Measurements from ENCODE around the gene RPL7A.
"Not testable (repeated sequence)": the region's sequence is repeated elsewhere in the genome, so short reads cannot be mapped to it uniquely, and the experiment has no call there.

RPL7A gene

DNA sequence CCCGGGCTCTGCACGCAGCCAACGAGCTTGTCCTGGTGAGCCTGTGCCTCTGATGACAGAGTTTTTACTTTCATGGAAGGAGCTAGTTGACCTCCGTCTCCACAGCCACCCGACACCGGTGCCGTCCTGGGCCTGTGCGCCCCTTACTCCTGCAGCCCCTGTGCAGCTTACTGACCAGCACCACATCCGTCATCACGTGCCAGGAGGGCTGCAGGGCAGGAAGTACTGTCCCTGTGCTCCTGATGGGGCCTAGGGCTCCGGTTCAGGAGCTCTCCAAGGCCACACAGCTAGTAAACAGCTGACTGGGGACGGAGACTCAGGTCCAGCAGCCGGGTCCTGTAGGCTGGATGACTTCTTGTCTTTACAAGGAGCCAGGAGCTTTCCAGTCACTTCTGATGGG is 38.3 kb downstream of the RPL7A start:
- Histone ChIP-seq H3K9me3 (ENCODE audit: control insufficient read depth, low read depth, low read length) (no peaks in the 10 kb centered on the region), H3K36me3 (ENCODE audit: control insufficient read depth, low read depth, low read length) (no peaks in the 10 kb centered on the region), H3K27me3 (ENCODE audit: control insufficient read depth, insufficient read depth, low read length) (no peaks in the 10 kb centered on the region), H3K4me1 (ENCODE audit: control insufficient read depth, low read depth, low read length) (no peaks in the 10 kb centered on the region), H3K9ac (ENCODE audit: low read length) (no peak overlapping the region), H3K4me3 (ENCODE audit: low read length) (no peak overlapping the region), H3K27ac (ENCODE audit: low read length) (no peak overlapping the region)

DNA sequence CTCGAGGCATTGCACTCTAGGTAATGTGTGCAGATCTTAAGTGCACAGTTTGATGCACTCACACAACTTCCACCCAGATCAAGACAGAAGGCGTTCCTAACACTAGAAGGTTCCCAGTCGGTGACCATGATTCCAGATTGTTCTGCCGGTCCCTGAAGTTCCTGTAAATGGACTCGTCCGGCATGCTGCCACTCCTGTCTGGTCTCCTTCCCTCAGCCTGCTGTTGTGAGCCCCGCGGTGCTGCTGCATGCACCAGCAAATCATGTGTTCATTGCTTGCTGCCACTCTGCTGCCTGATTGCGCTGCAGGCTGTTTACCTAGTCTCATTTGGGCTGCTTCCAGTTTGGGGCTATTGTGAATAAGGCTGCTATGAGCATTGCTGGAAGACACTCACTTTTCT is 39.7 kb downstream of the RPL7A start:
- no peaks in the 10 kb centered on the region for H3K36me3 ChIP-seq (ENCODE audit: control insufficient read depth, low read depth, low read length)
- no peak overlapping the region for H3K27ac ChIP-seq (ENCODE audit: low read length)
- no peak overlapping the region for H3K4me3 ChIP-seq (ENCODE audit: low read length)
- H3K4me1 ChIP-seq (ENCODE audit: control insufficient read depth, low read depth, low read length): no peaks in the 10 kb centered on the region
- no peaks in the 10 kb centered on the region for H3K27me3 ChIP-seq (ENCODE audit: control insufficient read depth, insufficient read depth, low read length)
- no peaks in the 10 kb centered on the region for H3K9me3 ChIP-seq (ENCODE audit: control insufficient read depth, low read depth, low read length)
- H3K9ac ChIP-seq (ENCODE audit: low read length): no peak overlapping the region

DNA sequence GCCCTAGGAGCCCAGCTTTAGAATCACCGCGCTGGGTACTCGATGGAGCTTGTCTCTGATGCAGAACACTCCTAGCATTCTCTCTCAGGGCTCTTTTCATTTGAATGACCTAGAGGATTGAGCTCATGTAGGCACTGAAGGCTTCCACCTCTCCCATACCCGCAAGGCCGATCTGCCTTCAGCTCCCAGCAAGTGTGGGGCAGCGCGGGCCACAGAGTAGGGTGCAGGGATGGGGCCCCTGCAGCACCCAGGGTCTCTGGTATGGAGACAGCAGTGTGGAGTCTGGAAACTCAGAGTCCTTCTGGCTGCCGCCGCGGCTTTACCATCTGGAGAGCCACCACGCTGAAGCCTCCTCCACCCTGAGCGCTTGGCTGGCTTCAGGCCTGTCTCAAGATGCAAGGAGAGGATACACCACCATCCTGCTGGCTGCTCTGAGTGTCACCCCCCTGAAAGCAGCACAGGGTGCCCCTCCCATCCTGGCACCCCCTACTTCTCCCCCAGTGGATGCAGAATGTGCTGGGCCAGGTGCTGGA is 41.1 kb downstream of the RPL7A start:
- Histone ChIP-seq H3K9me3 (ENCODE audit: control insufficient read depth, low read depth, low read length) (no peaks in the 10 kb centered on the region), H3K4me1 (ENCODE audit: control insufficient read depth, low read depth, low read length) (no peaks in the 10 kb centered on the region), H3K36me3 (ENCODE audit: control insufficient read depth, low read depth, low read length) (no peaks in the 10 kb centered on the region), H3K9ac (ENCODE audit: low read length) (no peak overlapping the region), H3K4me3 (ENCODE audit: low read length) (no peak overlapping the region), H3K27me3 (ENCODE audit: control insufficient read depth, insufficient read depth, low read length) (no peaks in the 10 kb centered on the region), H3K27ac (ENCODE audit: low read length) (no peak overlapping the region)

DNA sequence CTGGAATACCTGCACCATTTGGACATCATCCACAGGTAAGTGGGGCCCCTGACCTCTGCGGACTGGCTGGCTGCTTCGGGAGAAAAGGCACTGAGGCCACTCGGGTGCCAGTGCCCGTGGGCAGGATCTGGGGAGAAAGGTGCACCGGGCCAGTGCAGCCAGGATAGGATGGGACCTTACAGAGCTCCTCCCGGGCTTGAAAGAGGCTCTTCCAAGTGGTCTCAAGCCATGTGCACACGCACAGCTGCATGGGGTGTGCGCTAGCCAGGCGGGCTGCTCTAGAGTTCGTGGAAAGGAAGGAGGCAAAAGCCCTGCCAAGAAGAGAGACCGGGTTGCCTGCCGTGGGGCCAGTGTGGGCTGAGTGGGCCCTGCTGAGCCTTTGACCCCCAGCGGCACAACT is 41.5 kb downstream of the RPL7A start:
- H3K36me3 ChIP-seq (ENCODE audit: control insufficient read depth, low read depth, low read length): no peaks in the 10 kb centered on the region
- H3K27me3 ChIP-seq (ENCODE audit: control insufficient read depth, insufficient read depth, low read length): no peaks in the 10 kb centered on the region
- no peak overlapping the region for H3K27ac ChIP-seq (ENCODE audit: low read length)
- H3K4me1 ChIP-seq (ENCODE audit: control insufficient read depth, low read depth, low read length): no peaks in the 10 kb centered on the region
- H3K9ac ChIP-seq (ENCODE audit: low read length): no peak overlapping the region
- no peak overlapping the region for H3K4me3 ChIP-seq (ENCODE audit: low read length)
- H3K9me3 ChIP-seq (ENCODE audit: control insufficient read depth, low read depth, low read length): no peaks in the 10 kb centered on the region

DNA sequence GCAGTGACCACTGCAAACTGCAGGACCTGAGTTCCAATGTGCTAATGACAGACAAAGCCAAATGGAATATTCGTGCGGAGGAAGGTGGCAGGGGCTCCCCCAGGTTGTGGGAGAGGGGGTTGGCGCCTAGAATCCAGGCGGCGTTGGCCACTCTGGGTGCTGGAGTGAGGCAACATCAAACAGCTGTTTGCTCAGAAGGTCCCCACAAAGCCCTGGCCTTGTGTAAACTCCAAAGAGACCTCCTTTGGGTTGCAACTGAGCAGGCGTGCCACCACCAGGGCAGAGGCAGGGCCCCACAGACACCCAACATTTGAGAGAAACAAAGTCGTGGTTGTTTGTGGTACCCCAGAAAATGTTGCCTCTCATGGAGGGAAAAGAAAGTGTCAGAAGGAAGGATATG is 42.7 kb downstream of the RPL7A start:
- Histone ChIP-seq H3K4me1 (ENCODE audit: control insufficient read depth, low read depth, low read length) (no peaks in the 10 kb centered on the region), H3K9me3 (ENCODE audit: control insufficient read depth, low read depth, low read length) (no peaks in the 10 kb centered on the region), H3K4me3 (ENCODE audit: low read length) (no peak overlapping the region), H3K9ac (ENCODE audit: low read length) (no peak overlapping the region), H3K27ac (ENCODE audit: low read length) (no peak overlapping the region), H3K36me3 (ENCODE audit: control insufficient read depth, low read depth, low read length) (no peaks in the 10 kb centered on the region), H3K27me3 (ENCODE audit: control insufficient read depth, insufficient read depth, low read length) (no peaks in the 10 kb centered on the region)

DNA sequence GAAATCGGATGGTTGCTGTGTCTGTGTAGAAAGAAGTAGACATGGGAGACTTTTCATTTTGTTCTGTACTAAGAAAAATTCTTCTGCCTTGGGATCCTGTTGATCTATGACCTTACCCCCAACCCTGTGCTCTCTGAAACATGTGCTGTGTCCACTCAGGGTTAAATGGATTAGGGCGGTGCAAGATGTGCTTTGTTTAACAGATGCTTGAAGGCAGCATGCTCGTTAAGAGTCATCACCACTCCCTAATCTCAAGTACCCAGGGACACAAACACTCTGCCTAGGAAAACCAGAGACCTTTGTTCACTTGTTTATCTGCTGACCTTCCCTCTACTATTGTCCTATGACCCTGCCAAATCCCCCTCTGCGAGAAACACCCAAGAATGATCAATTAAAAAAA is 43.4 kb downstream of the RPL7A start:
- not testable (repeated sequence) for H3K9ac ChIP-seq (ENCODE audit: low read length)

DNA sequence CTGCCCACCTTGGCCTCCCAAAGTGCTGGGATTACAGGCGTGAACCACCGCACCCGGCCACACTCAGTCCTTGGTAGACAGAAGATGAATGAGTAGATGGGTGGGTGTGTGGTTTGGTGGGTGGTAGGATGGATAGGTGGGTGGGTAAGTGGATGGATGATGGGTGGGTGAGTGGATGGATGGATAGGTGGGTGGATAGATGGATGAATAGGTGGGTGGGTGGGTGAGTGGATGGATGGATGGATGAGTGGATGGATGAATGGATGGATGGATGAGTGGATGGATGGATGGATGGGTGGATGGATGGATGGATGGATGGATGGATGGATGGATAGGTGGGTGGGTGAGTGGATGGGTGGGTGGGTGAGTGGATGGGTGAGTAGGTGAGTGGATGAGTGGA is 44.3 kb downstream of the RPL7A start:
- not testable (repeated sequence) for H3K9ac ChIP-seq (ENCODE audit: low read length); H3K9me3 ChIP-seq (ENCODE audit: control insufficient read depth, low read depth, low read length); H3K27ac ChIP-seq (ENCODE audit: low read length); H3K4me1 ChIP-seq (ENCODE audit: control insufficient read depth, low read depth, low read length); H3K36me3 ChIP-seq (ENCODE audit: control insufficient read depth, low read depth, low read length); H3K4me3 ChIP-seq (ENCODE audit: low read length); H3K27me3 ChIP-seq (ENCODE audit: control insufficient read depth, insufficient read depth, low read length)

More for the DNA sequence above, 43.4 kb downstream of the RPL7A start:
- not testable (repeated sequence) for H3K36me3 ChIP-seq (ENCODE audit: control insufficient read depth, low read depth, low read length); H3K27me3 ChIP-seq (ENCODE audit: control insufficient read depth, insufficient read depth, low read length); H3K9me3 ChIP-seq (ENCODE audit: control insufficient read depth, low read depth, low read length); H3K4me3 ChIP-seq (ENCODE audit: low read length); H3K27ac ChIP-seq (ENCODE audit: low read length); H3K4me1 ChIP-seq (ENCODE audit: control insufficient read depth, low read depth, low read length)

DNA sequence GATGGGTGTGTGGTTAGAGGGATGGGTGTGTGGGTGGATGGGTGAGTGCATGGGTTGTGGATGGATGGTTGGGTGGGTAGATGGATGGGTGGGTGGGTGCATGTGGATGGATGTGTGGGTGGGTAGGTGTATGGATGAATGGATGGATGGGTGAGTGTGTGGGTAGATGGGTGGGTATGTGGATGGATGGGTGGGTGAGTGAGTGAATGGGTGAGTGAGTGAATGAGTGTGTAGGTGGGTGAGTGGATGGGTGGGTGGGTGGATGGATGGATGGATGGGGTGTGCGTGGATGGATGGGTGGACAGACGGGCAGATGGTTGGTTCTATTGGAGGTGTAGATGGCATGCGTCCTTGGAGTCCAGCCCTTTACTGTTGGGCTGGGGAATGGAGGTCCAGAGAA is 45.4 kb downstream of the RPL7A start:
- no peaks in the 10 kb centered on the region for H3K36me3 ChIP-seq (ENCODE audit: control insufficient read depth, low read depth, low read length)
- no peaks in the 10 kb centered on the region for H3K27me3 ChIP-seq (ENCODE audit: control insufficient read depth, insufficient read depth, low read length)
- no peaks in the 10 kb centered on the region for H3K9me3 ChIP-seq (ENCODE audit: control insufficient read depth, low read depth, low read length)
- H3K4me3 ChIP-seq (ENCODE audit: low read length): no peak overlapping the region
- H3K4me1 ChIP-seq (ENCODE audit: control insufficient read depth, low read depth, low read length): no peaks in the 10 kb centered on the region
- no peak overlapping the region for H3K27ac ChIP-seq (ENCODE audit: low read length)
- H3K9ac ChIP-seq (ENCODE audit: low read length): no peak overlapping the region

DNA sequence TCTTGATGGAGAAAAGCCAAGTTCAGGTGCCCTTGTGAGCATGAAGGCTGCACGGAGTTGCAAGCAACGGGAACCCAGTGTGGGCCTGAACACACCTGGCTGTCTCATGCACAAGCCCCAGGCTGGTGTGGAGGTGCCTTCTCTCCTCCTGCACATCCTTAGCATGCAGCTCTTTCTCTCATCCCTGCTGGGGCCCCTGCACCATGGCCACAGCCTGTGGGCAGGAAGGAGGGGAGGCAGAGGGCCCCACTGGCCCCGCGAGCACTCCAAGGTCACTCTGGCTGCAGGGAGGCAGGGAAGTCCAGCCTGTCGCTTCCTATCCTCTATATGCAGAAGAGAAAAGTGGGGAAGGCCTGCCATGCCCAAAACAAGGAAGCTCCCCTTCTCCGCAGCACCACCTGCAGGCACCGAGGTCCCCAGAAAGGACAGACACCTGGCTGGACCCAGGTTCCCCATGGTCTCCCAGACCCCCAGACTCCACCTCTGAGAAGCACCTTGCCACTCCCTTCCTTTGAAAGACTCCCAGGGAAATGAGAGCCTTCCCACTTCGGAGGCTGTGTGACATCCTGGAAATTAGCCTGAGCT is 46.8 kb downstream of the RPL7A start:
- Histone ChIP-seq H3K4me3 (ENCODE audit: low read length) (no peak overlapping the region), H3K9ac (ENCODE audit: low read length) (no peak overlapping the region), H3K27ac (ENCODE audit: low read length) (no peak overlapping the region), H3K27me3 (ENCODE audit: control insufficient read depth, insufficient read depth, low read length) (no peaks in the 10 kb centered on the region), H3K9me3 (ENCODE audit: control insufficient read depth, low read depth, low read length) (no peaks in the 10 kb centered on the region), H3K4me1 (ENCODE audit: control insufficient read depth, low read depth, low read length) (no peaks in the 10 kb centered on the region), H3K36me3 (ENCODE audit: control insufficient read depth, low read depth, low read length) (no peaks in the 10 kb centered on the region)

DNA sequence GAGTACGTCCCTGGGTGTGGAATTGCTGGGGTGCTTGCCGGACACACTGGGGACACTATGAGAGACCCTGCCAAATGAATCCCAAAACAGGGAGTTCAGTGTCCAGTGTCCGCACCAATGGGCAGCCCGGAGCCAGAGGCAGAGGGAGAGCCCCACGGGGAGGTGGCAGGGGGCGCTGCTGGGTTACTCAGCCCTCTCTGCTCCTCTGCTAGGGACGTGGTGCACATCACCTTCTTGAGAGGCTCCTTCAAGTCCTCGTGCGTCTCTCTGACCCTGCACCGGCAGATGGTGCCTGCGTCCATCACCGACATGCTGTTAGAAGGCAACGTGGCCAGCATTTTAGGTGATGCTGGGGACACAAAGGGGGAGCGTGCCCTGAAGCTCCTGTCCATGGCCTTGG is 48.9 kb downstream of the RPL7A start:
- Histone ChIP-seq H3K9ac (ENCODE audit: low read length) (no peak overlapping the region), H3K4me1 (ENCODE audit: control insufficient read depth, low read depth, low read length) (no peaks in the 10 kb centered on the region), H3K9me3 (ENCODE audit: control insufficient read depth, low read depth, low read length) (no peaks in the 10 kb centered on the region), H3K36me3 (ENCODE audit: control insufficient read depth, low read depth, low read length) (no peaks in the 10 kb centered on the region), H3K4me3 (ENCODE audit: low read length) (no peak overlapping the region), H3K27me3 (ENCODE audit: control insufficient read depth, insufficient read depth, low read length) (no peaks in the 10 kb centered on the region), H3K27ac (ENCODE audit: low read length) (no peak overlapping the region)

DNA sequence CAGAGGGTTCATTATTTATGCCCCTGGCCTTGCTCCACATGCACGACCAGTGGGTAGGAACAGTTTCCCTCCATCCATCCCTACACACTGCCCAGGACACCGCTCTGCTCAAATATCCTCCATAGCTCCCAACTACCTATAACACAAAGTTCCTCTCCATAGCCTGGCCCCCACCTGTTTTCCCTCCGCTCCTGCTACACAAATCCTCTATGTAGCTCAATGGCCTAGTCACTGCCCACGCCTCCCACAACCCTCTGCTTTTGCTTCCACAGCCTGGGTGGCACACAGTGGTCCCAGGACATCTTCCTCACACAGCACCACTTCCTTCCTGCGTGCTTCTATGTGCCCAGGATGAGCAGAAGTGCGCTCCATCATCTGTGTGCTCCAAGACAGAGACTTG is 49.4 kb downstream of the RPL7A start:
- Histone ChIP-seq H3K36me3 (ENCODE audit: control insufficient read depth, low read depth, low read length) (no peaks in the 10 kb centered on the region), H3K4me1 (ENCODE audit: control insufficient read depth, low read depth, low read length) (no peaks in the 10 kb centered on the region), H3K4me3 (ENCODE audit: low read length) (no peak overlapping the region), H3K27ac (ENCODE audit: low read length) (no peak overlapping the region), H3K9ac (ENCODE audit: low read length) (no peak overlapping the region), H3K9me3 (ENCODE audit: control insufficient read depth, low read depth, low read length) (no peaks in the 10 kb centered on the region), H3K27me3 (ENCODE audit: control insufficient read depth, insufficient read depth, low read length) (no peaks in the 10 kb centered on the region)

DNA sequence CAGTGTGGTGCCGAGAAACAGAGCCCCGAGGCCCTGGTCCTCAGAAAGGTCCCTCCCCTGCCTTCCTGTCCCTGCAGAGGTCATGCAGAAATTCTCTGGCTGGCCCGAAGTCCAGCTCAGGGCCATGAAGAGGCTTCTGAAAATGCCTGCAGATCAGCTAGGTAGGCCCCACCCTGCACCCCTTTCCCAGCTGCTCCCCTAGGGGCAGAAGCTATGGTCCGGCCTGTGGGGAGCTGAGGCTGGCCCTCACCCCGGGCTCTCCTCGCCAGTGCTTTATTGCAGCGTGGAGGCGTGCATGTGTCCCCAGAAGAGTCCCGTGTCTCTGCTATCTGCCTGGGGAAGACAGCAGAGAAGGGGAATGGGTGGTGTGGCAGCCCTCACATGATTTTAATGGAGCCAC is 49.9 kb downstream of the RPL7A start:
- Histone ChIP-seq H3K4me1 (ENCODE audit: control insufficient read depth, low read depth, low read length) (no peaks in the 10 kb centered on the region), H3K4me3 (ENCODE audit: low read length) (no peak overlapping the region), H3K9me3 (ENCODE audit: control insufficient read depth, low read depth, low read length) (no peaks in the 10 kb centered on the region), H3K36me3 (ENCODE audit: control insufficient read depth, low read depth, low read length) (no peaks in the 10 kb centered on the region), H3K27ac (ENCODE audit: low read length) (no peak overlapping the region), H3K9ac (ENCODE audit: low read length) (no peak overlapping the region), H3K27me3 (ENCODE audit: control insufficient read depth, insufficient read depth, low read length) (no peaks in the 10 kb centered on the region)
